Thyroid gland (tissue), 4 donors: ENCODE data around the gene COX19.

Experiments
- POLR2A ChIP-seq, 2 donors: fragments of 450-650 bp; IDR thresholded peaks; one replicate each; pipeline ENCODE4 v1.6.1; 2017; ENCODE audit warnings: antibody characterized with exemption in 2 of 2, mild to moderate bottlenecking in 2 of 2, moderate library complexity in 1 of 2
- TF ChIP-seq, protein P1 (sequence below), 6 experiments: fragments of 200-600 bp in 3 of 6; fragments of 450-650 bp in 3 of 6; sonication (generic) in 3 of 6; IDR thresholded peaks; one replicate each; pipeline ENCODE4 v1.5.1; 2016 to 2019; ENCODE audit warnings: antibody characterized with exemption in 6 of 6, mild to moderate bottlenecking in 2 of 6, inconsistent platforms in 1 of 6, moderate library complexity in 1 of 6

- TF ChIP-seq POLR2A (IDR thresholded peaks at IDR 0.05) = no peak
- TF ChIP-seq, protein P1, sequence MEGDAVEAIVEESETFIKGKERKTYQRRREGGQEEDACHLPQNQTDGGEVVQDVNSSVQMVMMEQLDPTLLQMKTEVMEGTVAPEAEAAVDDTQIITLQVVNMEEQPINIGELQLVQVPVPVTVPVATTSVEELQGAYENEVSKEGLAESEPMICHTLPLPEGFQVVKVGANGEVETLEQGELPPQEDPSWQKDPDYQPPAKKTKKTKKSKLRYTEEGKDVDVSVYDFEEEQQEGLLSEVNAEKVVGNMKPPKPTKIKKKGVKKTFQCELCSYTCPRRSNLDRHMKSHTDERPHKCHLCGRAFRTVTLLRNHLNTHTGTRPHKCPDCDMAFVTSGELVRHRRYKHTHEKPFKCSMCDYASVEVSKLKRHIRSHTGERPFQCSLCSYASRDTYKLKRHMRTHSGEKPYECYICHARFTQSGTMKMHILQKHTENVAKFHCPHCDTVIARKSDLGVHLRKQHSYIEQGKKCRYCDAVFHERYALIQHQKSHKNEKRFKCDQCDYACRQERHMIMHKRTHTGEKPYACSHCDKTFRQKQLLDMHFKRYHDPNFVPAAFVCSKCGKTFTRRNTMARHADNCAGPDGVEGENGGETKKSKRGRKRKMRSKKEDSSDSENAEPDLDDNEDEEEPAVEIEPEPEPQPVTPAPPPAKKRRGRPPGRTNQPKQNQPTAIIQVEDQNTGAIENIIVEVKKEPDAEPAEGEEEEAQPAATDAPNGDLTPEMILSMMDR (IDR thresholded peaks at IDR 0.05) = no peak
Observed at GRCh38 chr7:978049-978346, 2.6 kb upstream of the COX19 start.
